Myocyte (in vitro differentiated cells): Measurements from ENCODE around the gene MTMR1. TPM values are rescaled to one million over a fixed set of nuclear protein-coding genes. Genes with fewer than 3 reads are reported as not detected.

Source experiments
- DNase-seq: peaks from one replicate; pipeline ENCODE4 v3.0.0-alpha.2; 2012; ENCODE audit warnings: low read depth
- total RNA-seq: library from RNA; depleted of rRNA; stranded (reverse); fragments of >200 nt; gene quantifications from 2 replicates; pipeline ENCODE4 v1.2.3, GENCODE V29; 2014

MTMR1 gene
- total RNA-seq, 1 donor from 2014 or later: 42.3 TPM

DNA sequence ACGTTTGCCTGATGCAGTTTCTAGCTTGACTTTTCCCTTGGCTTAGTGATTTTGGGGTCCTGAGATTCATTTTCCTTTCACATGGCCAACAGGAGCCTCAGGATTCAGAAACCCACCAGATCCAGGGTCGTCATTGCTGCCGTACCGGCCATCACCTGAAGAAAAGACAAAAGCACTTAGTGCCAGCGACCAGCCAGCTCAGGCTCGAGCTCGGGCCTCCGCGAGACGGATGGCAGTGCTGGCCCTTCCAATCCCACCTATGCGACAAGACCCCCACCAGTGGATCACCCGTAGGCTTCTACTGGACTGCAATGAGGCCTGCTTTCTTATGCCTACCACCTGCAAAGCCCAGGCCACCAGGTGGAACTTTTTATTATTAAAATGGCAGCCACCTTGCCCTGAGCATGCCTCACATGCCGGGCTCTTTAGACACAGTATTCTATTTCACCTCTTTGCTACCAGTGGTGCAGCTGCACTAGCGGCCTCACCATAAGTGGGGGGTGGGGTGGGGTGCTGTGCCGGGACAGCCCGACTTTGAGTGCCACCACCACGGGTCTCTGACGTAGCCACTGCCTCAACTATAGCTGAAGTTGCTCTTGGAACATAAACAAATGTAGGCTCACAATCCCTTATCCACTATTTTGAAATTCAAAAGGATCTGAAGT is 84.3 kb downstream of the MTMR1 start:
- DNase-seq: no peak

DNA sequence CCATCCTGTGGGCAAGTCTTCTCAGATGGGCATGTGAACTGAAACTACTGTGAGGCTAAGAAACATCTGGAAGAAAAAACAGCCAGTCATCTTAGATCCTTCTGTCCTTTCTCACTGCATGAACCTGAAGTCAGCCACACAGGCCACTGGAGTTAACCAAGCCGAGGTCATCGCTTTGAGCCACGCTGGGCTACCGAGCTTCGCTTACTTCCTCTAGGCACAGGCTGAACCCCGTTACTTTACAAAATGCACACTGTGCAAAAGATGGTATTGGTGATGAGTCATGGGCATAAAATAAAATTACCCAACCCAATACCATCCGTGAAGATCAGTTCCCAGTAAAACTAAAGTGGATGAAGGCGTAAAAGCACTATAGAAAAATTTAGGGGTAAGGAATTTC is 86.2 kb downstream of the MTMR1 start:
- no peak for DNase-seq

DNA sequence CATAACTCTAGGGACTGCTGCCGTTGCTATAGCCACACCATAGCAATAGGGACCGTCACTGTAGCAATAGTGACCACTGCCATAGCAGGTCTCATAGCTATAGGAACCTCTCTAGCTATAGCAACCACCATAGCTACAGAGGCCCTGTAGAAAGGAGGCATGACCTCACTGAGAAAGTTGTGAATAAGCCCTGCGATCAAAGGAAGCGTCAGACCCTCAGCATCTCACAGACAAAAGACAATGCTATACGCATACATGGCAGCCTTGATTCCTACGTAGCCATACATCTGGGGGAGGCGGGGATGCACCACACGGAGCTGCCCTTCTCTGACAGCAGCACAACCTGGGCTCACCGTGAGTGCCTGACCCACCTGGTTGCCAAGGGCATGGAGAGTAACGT is 88.5 kb downstream of the MTMR1 start:
- DNase-seq: no peak

DNA sequence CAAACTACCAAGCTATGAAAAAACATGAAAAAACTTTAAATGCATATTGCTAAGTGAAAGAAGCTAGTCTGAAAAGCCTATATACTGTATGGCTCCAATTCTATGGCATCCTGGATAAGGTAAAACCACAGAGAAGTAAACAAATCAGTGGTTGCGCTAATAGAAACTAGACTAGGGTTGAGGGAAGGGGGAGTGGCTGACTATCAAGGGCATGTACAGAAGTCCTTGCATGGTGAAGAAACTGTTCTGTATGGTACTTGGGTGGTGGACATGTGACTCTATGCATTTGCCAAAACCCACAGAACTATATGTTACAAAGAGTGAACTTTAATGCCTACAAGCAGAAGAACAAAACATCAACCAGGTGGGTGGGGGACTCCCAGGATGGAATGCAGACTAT is 96.8 kb downstream of the MTMR1 start:
- DNase-seq: no peak

DNA sequence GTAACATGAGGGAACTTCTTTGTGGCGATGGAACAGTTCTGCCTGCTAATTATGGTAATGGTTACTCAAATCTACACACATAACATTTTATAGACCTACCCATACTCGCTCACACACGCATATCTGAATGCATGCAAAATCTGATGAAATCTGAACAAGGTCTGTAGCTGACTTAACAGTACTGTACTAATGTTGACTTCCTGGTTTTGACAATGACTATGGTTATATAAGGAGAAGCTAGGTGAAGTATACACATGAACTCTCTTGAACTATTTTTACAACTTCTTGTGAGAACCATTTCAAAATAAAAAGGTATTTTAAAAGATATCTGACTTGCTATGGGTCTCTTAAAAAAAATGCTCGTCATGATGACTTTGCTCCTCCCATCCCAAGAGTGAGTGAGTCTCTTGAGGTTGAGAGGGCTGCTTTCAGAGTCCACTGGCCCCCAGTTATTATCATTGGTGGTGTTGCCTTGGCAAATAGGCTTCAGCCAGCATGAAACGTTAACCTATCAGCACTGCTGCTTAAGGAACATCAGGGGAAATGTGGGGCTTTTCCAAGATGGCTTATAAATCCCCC is 99.8 kb downstream of the MTMR1 start:
- DNase-seq: no peak

DNA sequence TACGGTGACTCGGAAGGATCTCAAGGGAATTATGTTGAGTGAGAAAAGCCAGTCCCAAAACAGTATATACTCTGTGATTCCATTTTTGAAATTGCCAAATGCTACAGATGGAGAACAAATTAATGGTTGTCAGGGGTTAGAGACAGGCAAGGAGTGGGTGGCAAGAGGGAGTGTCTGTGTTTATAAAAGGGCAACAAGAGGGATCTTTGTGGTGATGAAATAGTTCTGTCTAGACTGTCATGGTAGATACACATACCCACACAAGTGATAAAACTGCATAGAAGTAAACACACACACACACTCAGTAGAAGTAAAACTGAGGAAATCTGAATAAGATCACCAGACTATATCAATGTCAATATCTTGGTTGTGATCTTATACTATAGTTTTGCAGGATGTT is 112.5 kb downstream of the MTMR1 start:
- no peak for DNase-seq

DNA sequence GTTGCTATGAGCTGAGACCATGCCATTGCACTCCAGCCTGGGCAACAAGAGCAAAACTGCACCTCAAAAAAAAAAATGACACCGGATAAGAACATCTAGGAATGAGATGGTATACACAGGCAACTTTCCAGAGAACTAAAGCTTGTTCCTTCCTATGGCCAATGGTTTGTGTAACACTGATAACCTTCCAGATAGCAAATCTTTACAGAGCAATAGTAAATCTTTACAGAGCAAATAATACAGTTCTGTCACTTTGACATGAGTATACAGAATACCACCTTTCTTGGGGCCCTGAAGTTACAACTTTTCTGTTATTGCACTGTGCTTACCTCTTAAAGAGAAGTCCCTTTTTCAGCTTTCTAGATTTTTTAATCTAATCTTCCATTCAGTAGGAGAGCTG is 113.6 kb downstream of the MTMR1 start:
- DNase-seq: no peak

DNA sequence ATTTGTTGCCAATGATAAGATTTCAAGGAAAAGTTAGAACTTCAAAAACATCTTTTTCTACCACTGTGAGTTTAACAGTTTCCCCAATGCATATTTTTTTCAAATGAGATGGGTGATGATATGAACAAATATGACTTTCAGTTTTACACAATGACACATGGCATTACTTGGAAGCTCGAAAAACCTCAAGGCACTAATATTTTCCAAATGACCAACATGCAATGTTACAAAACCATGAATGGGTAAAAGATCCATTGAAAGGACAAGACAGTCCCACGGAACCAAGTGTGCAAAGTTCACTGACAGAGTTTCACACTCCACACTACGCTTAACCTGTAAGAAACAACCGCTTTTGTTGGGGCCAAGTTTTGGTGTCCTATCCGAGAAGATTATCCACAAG is 120.7 kb downstream of the MTMR1 start:
- peak; percentile 1 for DNase-seq

Other genes with a start within 250 kb of the MTMR1 start
- gene MTM1, start 124.8 kb upstream of the MTMR1 start, total RNA-seq: 8.8 and 8.9 TPM in 2 replicates
- 49.5 and 50.5 TPM in 2 replicates for gene CD99L2, start 205.3 kb downstream of the MTMR1 start, total RNA-seq